Measurements from ENCODE around the gene VEZT. TPM values are rescaled to one million over a fixed set of nuclear protein-coding genes. Genes with fewer than 3 reads are reported as not detected.
"Not testable (repeated sequence)": the region's sequence is repeated elsewhere in the genome, so short reads cannot be mapped to it uniquely, and the experiment has no call there.

The VEZT gene
- total RNA-seq, 1 donor from 2014 or later = 57.5 TPM

- no peak for DNase-seq (ENCODE audit: low spot score)
Measured at GRCh38 chr12:95224202-95225170, 6.9 kb downstream of the VEZT start.

GRCh38 chr12:95225645-95226212 lies 8.1 kb downstream of the VEZT start:
- DNase-seq (ENCODE audit: low spot score) = no peak

- no peak for DNase-seq (ENCODE audit: low spot score)
Measured at GRCh38 chr12:95227818-95228356, 10.3 kb downstream of the VEZT start.

GRCh38 chr12:95228617-95229016 lies 11.0 kb downstream of the VEZT start:
- DNase-seq (ENCODE audit: low spot score) = no peak

- DNase-seq (ENCODE audit: low spot score) = no peak
Measured at GRCh38 chr12:95229636-95230035, 12.0 kb downstream of the VEZT start.

- no peak for DNase-seq (ENCODE audit: low spot score)
Measured at GRCh38 chr12:95230313-95230712, 12.7 kb downstream of the VEZT start.

- no peak for DNase-seq (ENCODE audit: low spot score)
Measured at GRCh38 chr12:95231190-95231589, 13.6 kb downstream of the VEZT start.

GRCh38 chr12:95234187-95234586 lies 16.6 kb downstream of the VEZT start:
- DNase-seq (ENCODE audit: low spot score) = not testable (repeated sequence)

GRCh38 chr12:95235621-95236020 lies 18.0 kb downstream of the VEZT start:
- not testable (repeated sequence) for DNase-seq (ENCODE audit: low spot score)

GRCh38 chr12:95237315-95237714 lies 19.7 kb downstream of the VEZT start:
- no peak for DNase-seq (ENCODE audit: low spot score)

GRCh38 chr12:95238150-95238549 lies 20.5 kb downstream of the VEZT start:
- no peak for DNase-seq (ENCODE audit: low spot score)

GRCh38 chr12:95239216-95239615 lies 21.6 kb downstream of the VEZT start:
- no peak for DNase-seq (ENCODE audit: low spot score)

- DNase-seq (ENCODE audit: low spot score) = not testable (repeated sequence)
Measured at GRCh38 chr12:95239835-95240234, 22.2 kb downstream of the VEZT start.

GRCh38 chr12:95240556-95240955 lies 22.9 kb downstream of the VEZT start:
- DNase-seq (ENCODE audit: low spot score) = no peak

GRCh38 chr12:95241138-95241537 lies 23.5 kb downstream of the VEZT start:
- not testable (repeated sequence) for DNase-seq (ENCODE audit: low spot score)

GRCh38 chr12:95241761-95242506 lies 24.3 kb downstream of the VEZT start:
- no peak for DNase-seq (ENCODE audit: low spot score)

- no peak for DNase-seq (ENCODE audit: low spot score)
Measured at GRCh38 chr12:95243497-95244183, 26.0 kb downstream of the VEZT start.

GRCh38 chr12:95244350-95244749 lies 26.7 kb downstream of the VEZT start:
- no peak for DNase-seq (ENCODE audit: low spot score)

GRCh38 chr12:95248095-95248494 lies 30.5 kb downstream of the VEZT start:
- no peak for DNase-seq (ENCODE audit: low spot score)

- no peak for DNase-seq (ENCODE audit: low spot score)
Measured at GRCh38 chr12:95248604-95249360, 31.2 kb downstream of the VEZT start.

- no peak for DNase-seq (ENCODE audit: low spot score)
Measured at GRCh38 chr12:95253386-95253785, 35.8 kb downstream of the VEZT start.

Measured in mucosa of gallbladder (tissue), 1 donor.